Spleen (tissue), 7 donors: ENCODE data around the gene PLOD1.

ENCODE experiments used
- POLR2A ChIP-seq, 3 donors: fragments of 450-650 bp; IDR thresholded peaks; one replicate each; pipeline ENCODE4 v1.5.1; 2017; ENCODE audit warnings: antibody characterized with exemption in 3 of 3, mild to moderate bottlenecking in 1 of 3
- POLR2AphosphoS5 ChIP-seq, 3 donors: sonication (generic); formaldehyde crosslinking; IDR thresholded peaks; one replicate each; pipeline ENCODE4 v1.5.1; 2017; ENCODE audit warnings: antibody characterized with exemption in 3 of 3
- TF ChIP-seq, protein P1 (sequence below), 11 experiments: fragments of 200-600 bp in 7 of 11; fragments of 450-650 bp in 4 of 11; sonication (generic) in 4 of 11; IDR thresholded peaks in 8 of 11; conservative IDR thresholded peaks in 3 of 11; 1 replicate in 7 of 11; 2 replicates in 4 of 11; pipeline versions ENCODE4 v1.4.0 to v1.8.0; 2016 to 2021; ENCODE audit warnings: antibody characterized with exemption in 11 of 11, inconsistent platforms in 4 of 11, mild to moderate bottlenecking in 1 of 11
- donor health status: DM: no; HTN: no; CAD: no; lungs with moderate emphysema.
- donor health status: DM: no; HTN: no; CAD: no.
- donor health status: DM: no; HTN: no; CAD: no.

DNA sequence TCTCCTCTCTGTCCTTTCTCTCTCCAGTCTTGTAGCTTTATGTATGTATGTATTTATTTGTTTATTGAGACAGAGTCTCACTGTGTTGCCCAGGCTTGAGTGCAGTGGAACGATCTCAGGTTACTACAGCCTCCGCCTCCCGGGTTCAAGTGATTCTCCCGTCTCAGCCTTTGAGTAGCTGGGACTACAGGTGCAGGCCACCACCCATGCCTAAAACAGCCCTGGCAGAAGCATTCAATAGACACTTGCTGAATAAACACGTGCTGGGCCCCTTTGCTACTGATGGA, 10.7 kb upstream of the PLOD1 start:
- TF ChIP-seq, protein P1, sequence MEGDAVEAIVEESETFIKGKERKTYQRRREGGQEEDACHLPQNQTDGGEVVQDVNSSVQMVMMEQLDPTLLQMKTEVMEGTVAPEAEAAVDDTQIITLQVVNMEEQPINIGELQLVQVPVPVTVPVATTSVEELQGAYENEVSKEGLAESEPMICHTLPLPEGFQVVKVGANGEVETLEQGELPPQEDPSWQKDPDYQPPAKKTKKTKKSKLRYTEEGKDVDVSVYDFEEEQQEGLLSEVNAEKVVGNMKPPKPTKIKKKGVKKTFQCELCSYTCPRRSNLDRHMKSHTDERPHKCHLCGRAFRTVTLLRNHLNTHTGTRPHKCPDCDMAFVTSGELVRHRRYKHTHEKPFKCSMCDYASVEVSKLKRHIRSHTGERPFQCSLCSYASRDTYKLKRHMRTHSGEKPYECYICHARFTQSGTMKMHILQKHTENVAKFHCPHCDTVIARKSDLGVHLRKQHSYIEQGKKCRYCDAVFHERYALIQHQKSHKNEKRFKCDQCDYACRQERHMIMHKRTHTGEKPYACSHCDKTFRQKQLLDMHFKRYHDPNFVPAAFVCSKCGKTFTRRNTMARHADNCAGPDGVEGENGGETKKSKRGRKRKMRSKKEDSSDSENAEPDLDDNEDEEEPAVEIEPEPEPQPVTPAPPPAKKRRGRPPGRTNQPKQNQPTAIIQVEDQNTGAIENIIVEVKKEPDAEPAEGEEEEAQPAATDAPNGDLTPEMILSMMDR (IDR thresholded peaks at IDR 0.05 in 8 of 11, conservative IDR thresholded peaks at IDR 0.05 in 3 of 11) = no peak
- no peak for TF ChIP-seq POLR2AphosphoS5 (IDR thresholded peaks at IDR 0.05)
- no peak for TF ChIP-seq POLR2A (IDR thresholded peaks at IDR 0.05)
